KOPT-K1 (cell line): ENCODE data around the gene RNF169.
"Not testable (repeated sequence)": the region's sequence is repeated elsewhere in the genome, so short reads cannot be mapped to it uniquely, and the experiment has no call there.

Experiments
- H3K27ac ChIP-seq: fragments of 200-600 bp; sonication (generic); 2 replicates; pipeline ENCODE4 v1.5.1; 2016; ENCODE audit warnings: antibody characterized with exemption, mild to moderate bottlenecking, low read depth, low read length; ENCODE audit not compliant: poor library complexity, severe bottlenecking
- H3K36me3 ChIP-seq: fragments of 200-600 bp; sonication (generic); 2 replicates; pipeline ENCODE4 v1.5.1; 2017; ENCODE audit warnings: antibody characterized with exemption, mild to moderate bottlenecking, low read length, moderate library complexity; ENCODE audit not compliant: insufficient read depth
- H3K9me3 ChIP-seq: fragments of 200-600 bp; sonication (generic); 2 replicates; pipeline ENCODE4 v1.5.1; 2017; ENCODE audit warnings: antibody characterized with exemption, low read length, mild to moderate bottlenecking; ENCODE audit not compliant: insufficient read depth, poor library complexity, severe bottlenecking

Gene RNF169

GRCh38 chr11:74816664-74817063 is 68.0 kb downstream of the RNF169 start:
- Histone ChIP-seq H3K36me3 (peaks cover 74% of the 10 kb centered on the region), H3K9me3 (peaks cover under 1% of the 10 kb centered on the region), H3K27ac (no peak overlapping the region)

- peaks cover 14% of the 10 kb centered on the region for H3K9me3 ChIP-seq
- no peak overlapping the region for H3K27ac ChIP-seq
- peaks cover 74% of the 10 kb centered on the region for H3K36me3 ChIP-seq
Measured at GRCh38 chr11:74818283-74818946, 69.8 kb downstream of the RNF169 start.

- Histone ChIP-seq H3K27ac (no peak overlapping the region), H3K36me3 (peaks cover 78% of the 10 kb centered on the region), H3K9me3 (peaks cover 24% of the 10 kb centered on the region)
Measured at GRCh38 chr11:74819400-74819799, 70.8 kb downstream of the RNF169 start.

- Histone ChIP-seq H3K36me3 (peaks cover 91% of the 10 kb centered on the region), H3K9me3 (peaks cover 38% of the 10 kb centered on the region), H3K27ac (no peak overlapping the region)
Measured at GRCh38 chr11:74820763-74821162, 72.1 kb downstream of the RNF169 start.

- Histone ChIP-seq H3K9me3 (peaks cover 52% of the 10 kb centered on the region), H3K36me3 (peaks cover 97% of the 10 kb centered on the region)
Measured at GRCh38 chr11:74822170-74822569, 73.5 kb downstream of the RNF169 start.

GRCh38 chr11:74824285-74824982 is 75.8 kb downstream of the RNF169 start:
- H3K36me3 ChIP-seq = peaks cover 96% of the 10 kb centered on the region
- no peak overlapping the region for H3K27ac ChIP-seq
- peaks cover 62% of the 10 kb centered on the region for H3K9me3 ChIP-seq

More at GRCh38 chr11:74822170-74822569, 73.5 kb downstream of the RNF169 start:
- no peak overlapping the region for H3K27ac ChIP-seq

- peaks cover 92% of the 10 kb centered on the region for H3K36me3 ChIP-seq
- not testable (repeated sequence) for H3K27ac ChIP-seq
- H3K9me3 ChIP-seq = peaks cover 62% of the 10 kb centered on the region
Measured at GRCh38 chr11:74825596-74825995, 76.9 kb downstream of the RNF169 start.

GRCh38 chr11:74826901-74827300 is 78.3 kb downstream of the RNF169 start:
- peaks cover 90% of the 10 kb centered on the region for H3K36me3 ChIP-seq
- peaks cover 59% of the 10 kb centered on the region for H3K9me3 ChIP-seq
- no peak overlapping the region for H3K27ac ChIP-seq

GRCh38 chr11:74837191-74837590 is 88.5 kb downstream of the RNF169 start:
- H3K9me3 ChIP-seq = no peaks in the 10 kb centered on the region
- no peak overlapping the region for H3K27ac ChIP-seq
- H3K36me3 ChIP-seq = peaks cover 89% of the 10 kb centered on the region

- Histone ChIP-seq H3K9me3 (no peaks in the 10 kb centered on the region), H3K36me3 (peaks cover 95% of the 10 kb centered on the region), H3K27ac (no peak overlapping the region)
Measured at GRCh38 chr11:74838188-74838587, 89.5 kb downstream of the RNF169 start.

- H3K27ac ChIP-seq = no peak overlapping the region
- H3K36me3 ChIP-seq = peaks cover 95% of the 10 kb centered on the region
- no peaks in the 10 kb centered on the region for H3K9me3 ChIP-seq
Measured at GRCh38 chr11:74839446-74839845, 90.8 kb downstream of the RNF169 start.

- Histone ChIP-seq H3K36me3 (peaks cover 95% of the 10 kb centered on the region), H3K27ac (no peak overlapping the region), H3K9me3 (no peaks in the 10 kb centered on the region)
Measured at GRCh38 chr11:74839971-74840370, 91.3 kb downstream of the RNF169 start.

- Histone ChIP-seq H3K9me3 (no peaks in the 10 kb centered on the region), H3K36me3 (peaks cover 95% of the 10 kb centered on the region), H3K27ac (no peak overlapping the region)
Measured at GRCh38 chr11:74840486-74840885, 91.8 kb downstream of the RNF169 start.

GRCh38 chr11:74842967-74843366 is 94.3 kb downstream of the RNF169 start:
- H3K9me3 ChIP-seq = no peaks in the 10 kb centered on the region
- H3K36me3 ChIP-seq = peaks cover 95% of the 10 kb centered on the region
- no peak overlapping the region for H3K27ac ChIP-seq

GRCh38 chr11:74844072-74844471 is 95.4 kb downstream of the RNF169 start:
- Histone ChIP-seq H3K36me3 (peaks cover 97% of the 10 kb centered on the region), H3K27ac (no peak overlapping the region), H3K9me3 (no peaks in the 10 kb centered on the region)

GRCh38 chr11:74844865-74845264 is 96.2 kb downstream of the RNF169 start:
- Histone ChIP-seq H3K36me3 (peaks cover 98% of the 10 kb centered on the region), H3K27ac (no peak overlapping the region), H3K9me3 (no peaks in the 10 kb centered on the region)
